ENCODE data around the gene STRN.
"Not testable (repeated sequence)": the region's sequence is repeated elsewhere in the genome, so short reads cannot be mapped to it uniquely, and the experiment has no call there.

Gene STRN

DNA sequence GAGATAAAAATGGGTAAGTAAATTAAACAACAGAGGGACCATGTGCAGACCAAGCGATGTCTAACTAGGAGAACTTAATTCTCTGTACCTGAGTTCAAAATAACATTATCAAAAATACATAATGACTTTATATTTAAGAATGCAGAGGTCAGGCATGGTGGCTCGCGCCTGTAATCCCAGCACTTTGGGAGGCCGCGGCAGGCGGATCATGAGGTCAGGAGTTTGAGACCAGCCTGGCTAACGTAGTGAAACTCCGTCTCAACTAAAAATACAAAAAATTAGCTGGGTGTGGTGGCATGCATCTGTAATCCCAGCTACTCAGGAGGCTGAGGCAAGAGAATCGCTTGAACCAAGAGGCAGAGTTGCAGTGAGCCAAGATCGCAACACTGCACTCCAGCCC lies 21.1 kb downstream of the STRN start:
- H3K9me3 Mint-ChIP-seq, H3K27ac Mint-ChIP-seq, H3K27me3 Mint-ChIP-seq, DNase-seq, H3K4me3 Mint-ChIP-seq, ATAC-seq: not testable (repeated sequence)
- peaks cover 20% of the 10 kb centered on the region for H3K4me1 Mint-ChIP-seq

DNA sequence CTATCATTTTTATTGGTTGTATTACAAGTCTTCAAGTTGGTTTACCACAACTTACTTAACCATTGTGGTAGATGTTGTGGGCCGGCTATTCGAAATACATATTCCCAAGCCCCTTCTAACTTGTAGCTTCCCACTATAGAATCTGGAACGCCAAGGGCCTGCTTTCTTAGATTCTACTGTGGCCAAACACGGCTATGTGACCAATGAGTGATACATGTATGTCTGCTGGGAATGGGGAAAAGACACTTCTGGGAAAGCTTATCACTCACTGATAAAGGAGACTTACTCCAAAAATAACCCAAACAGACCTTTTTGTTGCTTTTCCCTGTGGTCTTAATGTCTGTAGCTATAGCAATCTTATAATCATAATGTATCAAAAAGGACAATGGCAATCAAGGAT lies 24.5 kb downstream of the STRN start:
- no peaks in the 10 kb centered on the region for H3K27me3 Mint-ChIP-seq
- H3K4me1 Mint-ChIP-seq = no peaks in the 10 kb centered on the region
- H3K9me3 Mint-ChIP-seq = no peaks in the 10 kb centered on the region
- DNase-seq (no peak), ATAC-seq (no peak)
- H3K27ac Mint-ChIP-seq = no peak overlapping the region
- no peak overlapping the region for H3K4me3 Mint-ChIP-seq

DNA sequence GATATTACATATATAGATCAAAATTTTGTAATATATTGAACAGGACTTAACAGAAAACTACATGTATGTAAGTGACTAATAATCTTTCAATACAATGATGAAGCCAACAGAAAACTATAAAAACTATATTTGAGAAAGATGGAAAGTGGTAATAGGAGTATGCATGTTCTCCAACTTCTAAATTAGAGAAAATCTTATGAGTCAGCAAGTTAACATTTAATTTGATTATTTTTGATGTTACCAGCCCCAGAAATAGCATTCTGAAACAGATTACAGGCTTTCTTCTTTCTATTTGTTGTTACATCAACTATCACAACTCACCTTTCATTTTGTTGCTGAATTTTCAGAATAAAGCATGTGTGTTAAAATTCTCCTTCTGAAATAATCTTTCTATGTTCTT lies 29.8 kb downstream of the STRN start:
- not testable (repeated sequence) for H3K9me3 Mint-ChIP-seq, H3K4me3 Mint-ChIP-seq, ATAC-seq, H3K27me3 Mint-ChIP-seq, H3K4me1 Mint-ChIP-seq, DNase-seq
- peak overlapping the region in 1 of 2 donors; percentile 52 for H3K27ac Mint-ChIP-seq

DNA sequence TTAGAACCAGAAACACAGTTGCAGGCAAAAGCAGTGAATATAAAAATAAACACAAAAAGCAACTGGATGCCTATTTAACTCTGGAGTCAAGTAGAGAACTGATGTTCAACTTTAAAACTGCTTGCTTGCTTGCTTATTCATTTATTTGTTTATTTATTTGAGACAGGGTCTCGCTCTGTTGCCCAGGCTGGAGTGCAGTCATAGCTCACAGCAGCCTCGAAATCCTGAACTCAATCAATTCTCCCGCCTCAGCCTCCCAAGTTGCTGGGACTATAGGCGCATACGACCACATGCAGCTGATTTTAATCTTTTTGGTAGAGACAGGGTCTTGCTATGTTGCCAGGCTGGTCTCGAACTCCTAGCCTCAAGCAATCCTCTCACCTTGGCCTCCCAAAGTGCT lies 34.6 kb downstream of the STRN start:
- peaks cover 12% of the 10 kb centered on the region for H3K4me1 Mint-ChIP-seq
- not testable (repeated sequence) for H3K27ac Mint-ChIP-seq, H3K27me3 Mint-ChIP-seq, H3K9me3 Mint-ChIP-seq, H3K4me3 Mint-ChIP-seq, ATAC-seq, DNase-seq

DNA sequence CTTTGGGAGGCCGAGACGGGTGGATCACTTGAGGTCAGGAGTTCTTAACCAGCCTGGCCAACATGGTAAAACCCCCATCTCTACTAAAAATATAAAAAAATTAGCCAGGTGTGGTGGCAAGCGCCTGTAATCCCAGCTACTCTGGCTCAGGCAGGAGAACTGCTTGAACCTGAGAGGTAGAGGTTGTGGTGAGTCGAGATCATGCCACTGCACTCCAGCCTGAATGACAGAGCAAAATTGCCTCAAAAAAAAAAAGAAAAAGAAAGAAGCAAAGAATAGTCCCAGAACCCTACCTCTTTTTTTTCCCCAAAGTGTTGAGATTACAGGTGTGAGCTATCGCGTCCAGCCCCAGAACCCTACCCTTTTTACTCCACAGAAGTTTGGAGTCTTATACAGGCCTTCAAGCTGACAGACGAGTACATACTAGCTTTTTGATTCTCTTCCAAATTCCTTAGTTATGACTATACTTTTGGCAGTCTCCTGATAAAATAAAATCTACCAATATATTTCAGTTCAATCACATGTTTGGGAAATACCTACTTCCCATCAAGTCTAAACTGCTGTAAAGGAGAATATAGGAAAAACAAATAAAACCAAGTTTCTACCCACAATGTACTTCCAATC lies 35.4 kb downstream of the STRN start:
- not testable (repeated sequence) for H3K27me3 Mint-ChIP-seq, ATAC-seq, H3K4me3 Mint-ChIP-seq, H3K9me3 Mint-ChIP-seq, DNase-seq, H3K27ac Mint-ChIP-seq
- peaks cover 19% of the 10 kb centered on the region for H3K4me1 Mint-ChIP-seq

DNA sequence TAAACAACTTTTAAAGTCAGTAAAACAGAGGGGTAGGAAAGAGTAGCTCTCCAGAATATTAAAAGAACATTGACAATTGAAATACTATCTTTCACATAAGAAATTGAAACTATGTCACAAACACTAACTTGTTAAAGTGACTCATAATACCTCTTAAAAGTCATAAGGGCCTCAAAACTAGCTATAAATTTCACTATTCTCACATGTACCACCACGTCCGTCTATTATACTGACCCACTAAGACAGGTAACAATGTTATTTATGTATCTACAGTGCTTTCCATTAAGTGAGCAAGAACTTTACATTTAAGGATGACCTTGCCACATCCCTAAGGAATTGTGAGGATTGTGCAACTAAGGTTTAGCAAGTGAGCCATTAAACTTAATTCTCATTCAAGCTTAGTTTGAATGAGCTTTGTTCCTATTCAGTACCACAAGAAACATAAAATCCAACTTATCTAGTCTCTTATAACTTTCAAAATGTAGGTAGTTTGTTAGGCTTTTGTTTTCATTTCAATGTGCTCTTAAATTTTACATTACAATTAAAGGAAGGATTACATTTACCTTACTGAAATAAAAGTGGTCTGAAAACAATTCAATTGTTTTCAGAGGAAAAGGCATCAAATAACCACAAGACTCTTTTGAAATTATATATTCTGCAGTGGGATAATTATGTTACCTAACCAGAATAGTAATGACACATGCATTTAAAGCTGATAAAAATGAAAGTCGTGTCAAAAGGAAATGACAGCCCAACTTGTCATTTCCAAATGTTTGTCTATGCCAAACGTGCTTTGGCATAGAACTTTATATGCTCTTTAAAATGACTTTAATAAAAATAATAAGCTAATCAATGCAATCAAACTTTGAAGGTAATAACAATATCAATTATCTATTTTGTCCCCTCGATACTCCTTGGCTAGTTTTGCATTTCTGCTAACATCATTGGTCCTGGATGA lies 39.9 kb downstream of the STRN start:
- Mint-ChIP-seq H3K4me3 (peak overlapping the region; percentile 79 to 84), H3K27ac (peak overlapping the region; percentile 79 to 94), H3K4me1 (peaks cover 50% of the 10 kb centered on the region)
- not testable (repeated sequence) for DNase-seq, ATAC-seq, H3K9me3 Mint-ChIP-seq, H3K27me3 Mint-ChIP-seq

DNA sequence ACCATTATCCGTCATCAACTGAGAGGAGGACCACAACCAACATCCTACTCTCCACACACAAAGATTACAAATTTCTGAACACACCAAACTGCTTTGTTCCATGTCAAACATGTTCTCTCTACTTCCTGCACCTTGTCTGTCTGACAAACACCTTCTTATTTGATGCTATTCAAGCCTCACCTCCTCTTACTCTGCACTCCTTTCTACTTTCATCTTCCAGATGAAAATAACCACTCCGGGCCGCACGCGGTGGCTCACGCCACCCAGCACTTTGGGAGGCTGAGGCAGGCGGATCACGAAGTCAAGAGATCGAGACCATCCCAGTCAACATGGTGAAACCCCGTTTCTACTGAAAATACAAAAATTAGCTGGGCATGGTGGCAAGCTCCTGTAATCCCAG lies 43.7 kb downstream of the STRN start:
- H3K27ac Mint-ChIP-seq = peak overlapping the region in 1 of 2 donors; percentile 97
- ATAC-seq, DNase-seq, H3K27me3 Mint-ChIP-seq, H3K9me3 Mint-ChIP-seq: not testable (repeated sequence)
- peak overlapping the region in 1 of 2 donors; percentile 77 for H3K4me3 Mint-ChIP-seq
- H3K4me1 Mint-ChIP-seq = peaks cover 49% of the 10 kb centered on the region

DNA sequence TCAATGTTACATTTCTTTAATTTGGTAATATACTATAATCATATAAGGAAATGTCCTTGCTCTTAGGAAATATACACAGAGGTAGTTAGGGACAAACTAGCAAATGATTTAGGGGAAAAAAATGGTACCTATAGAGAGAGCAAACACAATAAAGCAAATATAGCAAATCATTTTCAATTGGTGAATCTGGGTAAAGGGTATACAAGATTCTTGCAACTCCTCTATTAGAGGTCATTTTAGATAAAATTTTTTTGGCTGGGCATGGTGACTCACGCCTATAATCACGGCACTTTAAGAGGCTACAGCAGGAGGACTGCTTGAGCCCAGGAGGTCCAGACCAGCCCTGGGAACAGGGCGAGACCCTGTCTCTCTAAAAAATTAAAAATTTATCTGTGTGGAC lies 44.4 kb downstream of the STRN start:
- Mint-ChIP-seq H3K4me3 (peak overlapping the region in 1 of 2 donors; percentile 29), H3K9me3 (no peaks in the 10 kb centered on the region), H3K4me1 (peaks cover 46% of the 10 kb centered on the region), H3K27ac (no peak overlapping the region), H3K27me3 (no peaks in the 10 kb centered on the region)
- ATAC-seq (no peak), DNase-seq (no peak)

DNA sequence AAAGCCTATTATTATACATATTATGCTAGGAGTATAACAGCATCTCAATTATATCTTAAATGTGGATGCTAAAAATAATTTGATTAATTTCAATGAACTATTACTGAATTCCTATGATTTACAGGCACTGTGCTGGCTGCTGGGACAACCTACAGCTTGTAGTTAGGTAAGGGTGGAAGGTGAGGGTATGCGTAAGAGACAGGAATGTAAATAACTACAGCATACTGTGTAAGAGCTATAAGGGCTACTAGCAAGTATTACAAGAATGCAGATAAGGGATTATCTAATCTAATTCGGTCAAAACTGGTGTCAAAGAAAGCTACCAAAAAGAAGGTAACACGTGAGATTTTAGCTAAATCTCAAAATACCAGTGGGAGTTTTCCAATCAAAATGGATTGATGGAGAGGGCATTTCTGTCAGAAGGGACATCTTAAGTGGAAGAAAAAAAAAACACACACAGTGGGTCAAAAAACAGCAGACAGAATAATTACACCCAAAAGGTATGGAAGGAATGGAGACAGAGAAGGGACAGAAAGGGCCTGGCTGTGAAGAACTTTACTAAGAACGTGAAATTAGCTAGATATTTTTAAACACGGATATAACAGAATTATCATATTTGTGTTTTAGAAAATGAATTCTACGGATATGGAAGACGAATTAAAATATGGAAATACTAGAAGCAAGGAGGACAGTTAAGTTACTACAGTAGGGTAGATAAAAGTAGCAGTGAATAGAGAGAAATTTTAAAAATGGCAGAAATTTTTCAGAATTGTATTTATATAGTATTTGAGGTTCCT lies 47.1 kb downstream of the STRN start:
- Mint-ChIP-seq H3K27ac (no peak overlapping the region), H3K4me3 (no peak overlapping the region), H3K4me1 (peaks cover 27% of the 10 kb centered on the region), H3K9me3 (no peaks in the 10 kb centered on the region), H3K27me3 (no peaks in the 10 kb centered on the region)
- ATAC-seq (no peak), DNase-seq (no peak)

DNA sequence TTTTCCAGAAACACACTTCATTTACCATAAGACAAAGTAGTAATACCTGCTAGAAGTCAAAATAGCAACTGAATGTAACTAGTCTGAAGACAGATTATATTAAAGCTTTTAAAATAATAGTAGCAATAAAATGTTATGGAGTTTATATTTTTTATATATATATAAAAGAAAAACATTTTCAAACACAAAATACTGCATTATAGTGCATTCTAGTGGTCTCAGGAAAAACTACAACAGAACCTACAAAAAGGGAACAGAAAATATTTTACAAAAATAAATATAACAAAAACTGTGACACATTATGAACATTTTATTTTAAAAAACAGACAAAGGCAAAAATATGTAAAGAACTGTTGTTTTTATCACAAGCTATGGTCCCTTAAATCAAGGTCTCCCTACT lies 48.0 kb downstream of the STRN start:
- DNase-seq (no peak), ATAC-seq (no peak)
- Mint-ChIP-seq H3K4me1 (peaks cover 24% of the 10 kb centered on the region), H3K27ac (no peak overlapping the region), H3K9me3 (no peaks in the 10 kb centered on the region), H3K4me3 (no peak overlapping the region), H3K27me3 (no peaks in the 10 kb centered on the region)

DNA sequence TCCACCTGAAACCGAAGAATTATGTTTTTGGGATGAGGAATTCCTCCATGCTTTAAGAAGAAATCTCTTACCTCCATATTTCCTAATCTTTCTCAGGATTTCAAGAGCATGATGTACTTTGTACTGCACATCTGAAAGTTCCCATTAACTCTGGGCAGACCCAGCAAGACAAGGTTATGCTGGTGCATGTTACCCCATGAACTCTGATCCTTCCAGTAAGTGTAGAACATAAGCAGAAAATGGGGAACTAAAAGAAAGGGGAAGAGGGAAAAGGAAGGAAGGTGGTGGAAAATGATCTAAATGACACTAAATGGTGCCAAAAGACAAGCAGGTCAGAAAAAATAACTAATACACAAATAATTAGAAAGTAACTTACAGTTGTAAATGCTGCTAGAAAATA lies 50.7 kb downstream of the STRN start:
- Mint-ChIP-seq H3K27ac (no peak overlapping the region), H3K4me3 (no peak overlapping the region), H3K4me1 (no peaks in the 10 kb centered on the region), H3K9me3 (no peaks in the 10 kb centered on the region), H3K27me3 (no peaks in the 10 kb centered on the region)
- no peak for ATAC-seq
- no peak for DNase-seq

DNA sequence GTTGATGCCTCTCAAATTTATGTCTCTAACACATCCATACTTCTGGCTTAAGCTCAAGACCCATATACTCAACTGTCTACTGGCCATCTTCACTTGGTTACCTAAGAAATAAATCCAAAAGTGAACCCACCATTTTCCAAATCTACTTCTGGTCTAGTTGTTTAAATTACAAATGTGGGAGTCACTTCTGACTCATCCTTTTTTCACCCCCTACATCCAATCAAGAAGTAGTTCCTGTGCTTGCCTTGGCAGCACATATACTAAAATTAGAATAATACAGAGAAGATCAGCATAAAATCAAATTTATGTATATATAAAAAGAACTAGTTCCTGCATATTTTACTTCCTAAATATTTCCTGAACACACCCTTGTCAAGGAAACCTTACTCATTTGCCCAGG lies 53.6 kb downstream of the STRN start:
- no peak overlapping the region for H3K4me3 Mint-ChIP-seq
- H3K9me3 Mint-ChIP-seq = no peaks in the 10 kb centered on the region
- no peak for DNase-seq
- H3K27ac Mint-ChIP-seq = no peak overlapping the region
- no peaks in the 10 kb centered on the region for H3K4me1 Mint-ChIP-seq
- no peaks in the 10 kb centered on the region for H3K27me3 Mint-ChIP-seq
- no peak for ATAC-seq

DNA sequence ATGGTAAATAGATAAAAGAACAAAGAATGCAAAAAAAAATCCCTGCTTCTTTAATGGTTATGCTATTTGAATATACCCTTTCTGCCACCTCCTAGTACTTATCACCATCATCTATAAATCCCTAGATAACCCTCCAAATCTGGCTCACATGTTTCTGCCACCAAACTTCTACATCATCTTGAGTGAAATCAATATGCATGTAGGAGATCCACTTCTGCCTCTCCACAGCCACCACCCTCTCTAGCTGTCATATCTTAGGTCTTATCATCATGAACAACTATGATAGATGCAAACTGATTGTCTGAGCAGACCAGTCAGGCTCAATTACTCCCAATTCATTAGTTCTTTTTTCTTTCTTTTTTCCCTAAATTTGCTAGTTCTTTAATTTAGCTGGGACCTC lies 55.3 kb downstream of the STRN start:
- ATAC-seq (no peak), DNase-seq (no peak)
- Mint-ChIP-seq H3K4me1 (no peaks in the 10 kb centered on the region), H3K4me3 (no peak overlapping the region), H3K9me3 (no peaks in the 10 kb centered on the region), H3K27ac (no peak overlapping the region), H3K27me3 (no peaks in the 10 kb centered on the region)

DNA sequence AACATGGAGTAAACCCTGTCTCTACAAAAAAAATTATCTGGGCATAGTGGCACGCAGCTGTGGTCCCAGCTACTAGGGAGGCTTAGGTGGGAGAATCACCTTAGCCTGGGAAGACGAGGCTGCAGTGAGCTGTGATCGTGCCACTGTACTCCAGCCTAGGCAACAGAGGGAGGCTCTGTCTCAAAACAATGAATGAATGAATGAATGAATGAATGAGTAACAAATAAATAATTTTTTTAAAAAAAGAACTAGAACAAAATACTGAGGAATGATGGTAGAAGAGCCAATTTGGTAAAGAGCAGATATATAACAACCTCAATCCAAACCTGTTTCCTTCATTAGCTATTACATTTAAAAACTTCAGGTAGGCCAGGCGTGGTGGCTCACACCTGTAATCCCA lies 60.1 kb downstream of the STRN start:
- ATAC-seq (no peak), DNase-seq (no peak)
- Mint-ChIP-seq H3K4me1 (no peaks in the 10 kb centered on the region), H3K27me3 (no peaks in the 10 kb centered on the region), H3K4me3 (no peak overlapping the region), H3K27ac (no peak overlapping the region), H3K9me3 (no peaks in the 10 kb centered on the region)

DNA sequence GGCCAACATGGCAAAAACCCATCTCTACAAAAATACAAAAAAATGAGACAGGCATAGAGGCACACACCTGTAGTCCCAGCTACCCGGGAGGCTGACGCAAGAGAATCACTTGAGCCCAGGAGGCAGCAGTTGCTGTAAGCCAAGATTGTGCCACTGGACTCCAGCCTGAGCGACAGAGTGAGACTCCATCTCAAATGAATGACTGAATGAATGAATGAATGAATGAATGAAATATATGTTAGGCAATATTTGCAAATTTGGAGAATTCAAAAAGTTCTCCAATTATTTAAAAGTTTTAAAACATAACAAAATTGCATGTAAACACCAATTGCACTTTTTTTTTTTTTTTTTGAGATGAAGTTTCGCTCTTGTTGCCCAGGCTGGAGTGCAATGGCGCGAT lies 61.7 kb downstream of the STRN start:
- H3K27ac Mint-ChIP-seq = no peak overlapping the region
- DNase-seq = no peak
- no peaks in the 10 kb centered on the region for H3K4me1 Mint-ChIP-seq
- H3K27me3 Mint-ChIP-seq = no peaks in the 10 kb centered on the region
- H3K9me3 Mint-ChIP-seq = no peaks in the 10 kb centered on the region
- no peak overlapping the region for H3K4me3 Mint-ChIP-seq
- ATAC-seq = no peak
